BE2C (cell line): ENCODE results near the gene DELE1.

Source experiments
- DNase-seq: peaks from one replicate; pipeline ENCODE4 v3.0.0-alpha.2; 2020
- H3K27me3 ChIP-seq: fragments of 250-450 bp; sonication (Bioruptor Pico); 2 replicates; pipeline ENCODE4 v1.5.1; 2020; ENCODE audit warnings: mild to moderate bottlenecking
- H3K36me3 ChIP-seq: fragments of 250-450 bp; sonication (Bioruptor Pico); 2 replicates; pipeline ENCODE4 v1.5.1; 2020; ENCODE audit warnings: mild to moderate bottlenecking
- H3K4me1 ChIP-seq: fragments of 250-450 bp; sonication (Bioruptor Pico); 2 replicates; pipeline ENCODE4 v1.5.1; 2020
- H3K4me3 ChIP-seq: 2 replicates; pipeline ENCODE4 v1.5.1; 2011; ENCODE audit warnings: low read depth, low read length
- H3K9me3 ChIP-seq: fragments of 250-450 bp; sonication (Bioruptor Pico); 2 replicates; pipeline ENCODE4 v1.5.1; 2020
- CTCF ChIP-seq: IDR thresholded peaks from 2 replicates; pipeline ENCODE4 v1.5.1; 2012; ENCODE audit warnings: mild to moderate bottlenecking, low read depth, low read length

The DELE1 gene

DNA sequence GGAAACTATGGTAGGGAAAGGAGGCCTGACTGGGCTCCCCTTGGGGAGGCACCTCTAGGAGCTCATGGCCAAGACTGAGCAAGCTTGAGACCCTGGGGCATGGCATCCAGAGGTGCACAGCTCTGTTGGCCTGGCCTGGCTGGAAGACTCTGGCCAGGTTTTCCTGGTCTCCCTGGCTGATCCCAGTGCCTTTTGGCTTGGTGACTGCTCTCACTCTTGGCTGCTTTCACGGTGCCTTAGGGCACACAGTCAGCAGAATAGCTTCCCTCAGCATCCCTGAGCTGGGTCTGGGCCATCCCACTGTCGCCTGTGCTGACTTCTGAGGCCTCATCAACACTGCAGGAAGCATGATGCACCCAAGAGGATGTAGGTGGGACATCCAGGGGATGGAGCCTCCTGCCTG, 13.4 kb upstream of the DELE1 start:
- Histone ChIP-seq H3K4me3 (no peak overlapping the region), H3K27me3 (no peaks in the 10 kb centered on the region), H3K36me3 (no peaks in the 10 kb centered on the region), H3K9me3 (no peaks in the 10 kb centered on the region), H3K4me1 (peaks cover 5% of the 10 kb centered on the region)
- TF ChIP-seq CTCF: no peak
- DNase-seq: peak; percentile 27

DNA sequence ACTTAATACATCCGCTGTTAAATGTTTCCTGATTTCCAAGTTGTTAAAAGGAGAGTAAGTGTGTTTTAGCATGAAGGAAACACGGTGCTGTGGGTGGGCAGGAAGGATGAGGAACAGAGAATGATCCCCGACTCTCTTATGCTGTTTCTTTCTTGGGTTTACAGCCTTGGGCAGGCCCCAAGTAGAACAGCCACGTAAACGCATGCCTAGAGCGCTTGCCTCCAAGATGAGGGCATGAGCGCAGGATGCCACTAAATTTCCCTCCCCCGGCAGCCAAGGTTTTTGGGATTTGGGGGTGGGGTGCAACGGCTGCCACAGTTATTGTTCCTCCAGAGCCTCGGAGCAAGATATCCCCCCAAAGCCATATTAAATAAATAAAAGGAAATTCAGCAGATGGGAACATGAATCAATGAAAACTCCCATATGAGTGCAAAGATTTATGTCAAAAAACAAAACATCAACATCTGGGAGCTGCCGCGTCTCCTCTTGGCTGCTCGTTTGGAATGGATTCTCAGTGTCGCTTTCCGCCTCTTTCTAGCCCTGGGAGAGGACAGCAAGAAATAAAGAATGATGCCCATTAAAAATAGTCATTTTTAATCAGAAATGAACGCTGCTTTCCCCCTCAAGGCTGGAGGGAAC, 10.0 kb upstream of the DELE1 start:
- H3K4me1 ChIP-seq: peaks cover 5% of the 10 kb centered on the region
- H3K36me3 ChIP-seq: no peaks in the 10 kb centered on the region
- H3K27me3 ChIP-seq: no peaks in the 10 kb centered on the region
- no peak for TF ChIP-seq CTCF
- no peaks in the 10 kb centered on the region for H3K9me3 ChIP-seq
- peak overlapping the region; percentile 47 for H3K4me3 ChIP-seq
- no peak for DNase-seq

DNA sequence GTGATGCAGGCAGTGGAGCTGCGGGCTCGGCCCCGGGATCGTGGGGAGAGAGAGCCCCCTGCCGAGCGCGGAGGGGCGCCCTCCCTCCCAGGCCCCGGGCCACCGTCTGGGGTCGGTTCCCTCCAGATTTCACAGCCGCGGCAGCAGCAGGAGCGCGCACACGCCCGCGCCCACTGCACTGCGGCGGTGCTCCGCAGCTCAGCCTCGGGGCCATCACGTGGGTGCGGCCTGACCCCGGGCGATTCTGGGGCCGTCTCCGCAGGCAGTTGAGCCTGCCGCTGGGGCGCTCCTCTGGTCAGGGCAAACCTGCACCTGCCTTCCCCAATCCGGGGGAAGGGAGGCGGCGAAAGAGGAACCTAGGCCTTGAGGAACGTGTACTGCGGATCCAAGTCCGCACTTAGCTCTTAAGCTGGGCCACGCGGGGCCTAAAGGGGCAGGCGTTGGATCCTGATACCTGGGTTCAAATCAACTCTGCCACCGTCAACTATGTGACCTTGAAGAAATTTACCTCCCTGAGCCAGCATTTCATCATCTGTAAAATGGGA, 9.4 kb upstream of the DELE1 start:
- Histone ChIP-seq H3K4me1 (peaks cover 5% of the 10 kb centered on the region), H3K36me3 (no peaks in the 10 kb centered on the region), H3K4me3 (peak overlapping the region; percentile 47), H3K27me3 (no peaks in the 10 kb centered on the region), H3K9me3 (no peaks in the 10 kb centered on the region)
- peak; percentile 68 for TF ChIP-seq CTCF
- peak; percentile 83 for DNase-seq

DNA sequence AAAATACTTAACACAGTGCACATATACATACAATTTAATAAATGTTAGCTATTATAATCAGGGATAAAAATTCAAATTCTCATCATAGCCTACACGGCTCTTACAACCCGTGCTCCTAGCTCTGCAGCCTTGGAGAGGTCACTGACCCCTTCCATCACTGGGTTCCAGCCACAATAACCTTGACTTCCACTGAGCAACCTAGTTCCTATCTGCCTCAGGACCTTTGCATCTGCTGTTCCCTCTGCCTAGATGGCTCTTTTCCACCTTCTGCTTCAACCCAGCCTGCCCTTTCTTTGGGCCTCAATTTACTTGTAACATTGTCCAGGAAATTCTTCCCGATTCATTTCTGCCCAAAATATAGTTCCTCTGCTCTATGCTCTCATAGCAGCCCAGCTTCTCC, 8.9 kb upstream of the DELE1 start:
- no peaks in the 10 kb centered on the region for H3K36me3 ChIP-seq
- no peak for TF ChIP-seq CTCF
- no peaks in the 10 kb centered on the region for H3K27me3 ChIP-seq
- no peaks in the 10 kb centered on the region for H3K9me3 ChIP-seq
- H3K4me1 ChIP-seq: peaks cover 5% of the 10 kb centered on the region
- H3K4me3 ChIP-seq: no peak overlapping the region
- no peak for DNase-seq

DNA sequence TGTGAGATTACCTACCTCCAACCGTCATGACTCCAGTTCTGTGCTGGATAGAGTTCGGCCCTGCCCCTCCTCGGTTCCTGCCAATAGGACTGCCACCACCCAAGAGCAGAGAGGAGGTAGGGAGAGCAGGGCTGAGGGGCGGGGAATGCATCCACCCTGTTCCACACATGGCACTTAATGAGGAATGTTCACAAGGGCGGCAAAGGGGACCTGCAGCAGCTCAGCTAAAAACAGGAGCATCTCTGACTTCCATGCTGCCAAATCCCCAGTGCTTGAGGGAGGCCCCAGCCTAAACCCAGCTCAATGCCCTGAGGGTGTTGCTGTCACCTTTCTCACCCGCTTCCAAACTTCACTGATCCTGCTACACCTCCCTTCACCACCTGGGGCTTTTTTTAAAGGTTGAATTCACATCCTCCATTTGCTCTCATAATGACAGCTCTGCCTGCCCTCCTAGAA, 7.8 kb upstream of the DELE1 start:
- peaks cover 5% of the 10 kb centered on the region for H3K4me1 ChIP-seq
- H3K9me3 ChIP-seq: no peaks in the 10 kb centered on the region
- peak; percentile 32 for DNase-seq
- no peak overlapping the region for H3K4me3 ChIP-seq
- no peaks in the 10 kb centered on the region for H3K27me3 ChIP-seq
- 0 out of 2 replicates have a peak, but pooled peaks have one; percentile 4 for TF ChIP-seq CTCF
- no peaks in the 10 kb centered on the region for H3K36me3 ChIP-seq

GRCh38 chr5:141916522-141916921, 7.1 kb upstream of the DELE1 start:
- Histone ChIP-seq H3K27me3 (no peaks in the 10 kb centered on the region), H3K4me1 (peaks cover 5% of the 10 kb centered on the region), H3K4me3 (no peak overlapping the region), H3K36me3 (no peaks in the 10 kb centered on the region), H3K9me3 (no peaks in the 10 kb centered on the region)
- TF ChIP-seq CTCF: no peak
- no peak for DNase-seq
